ENCODE measurements around the gene WDR38. TPM values are rescaled to one million over a fixed set of nuclear protein-coding genes. Genes with fewer than 3 reads are reported as not detected.

WDR38 gene
- total and polyA plus RNA-seq, 2 of the 13 experiments (the other 11 are each of a cell fraction or from before 2014, with no cell fraction given), result not detected

GRCh38 chr9:124868511-124869465 is 15.5 kb downstream of the WDR38 start (continued):
- 0 out of 2 replicates have a peak, but pooled peaks have one; percentile 45 for TF ChIP-seq ZNF747 (CRISPR knock-in tag; IDR thresholded peaks at IDR 0.05; ENCODE audit: borderline replicate concordance)
- TF ChIP-seq, protein P1, sequence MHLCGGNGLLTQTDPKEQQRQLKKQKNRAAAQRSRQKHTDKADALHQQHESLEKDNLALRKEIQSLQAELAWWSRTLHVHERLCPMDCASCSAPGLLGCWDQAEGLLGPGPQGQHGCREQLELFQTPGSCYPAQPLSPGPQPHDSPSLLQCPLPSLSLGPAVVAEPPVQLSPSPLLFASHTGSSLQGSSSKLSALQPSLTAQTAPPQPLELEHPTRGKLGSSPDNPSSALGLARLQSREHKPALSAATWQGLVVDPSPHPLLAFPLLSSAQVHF (CRISPR knock-in tag; IDR thresholded peaks at IDR 0.05), result no peak; the same call in 1 of the 2 replicates
- TF ChIP-seq ZFX (CRISPR knock-in tag; IDR thresholded peaks at IDR 0.05; ENCODE audit: low read depth), result peak; percentile 83
- 0 out of 2 replicates have a peak, but pooled peaks have one; percentile 20 for TF ChIP-seq PLSCR1 (CRISPR knock-in tag; IDR thresholded peaks at IDR 0.05; ENCODE audit: borderline replicate concordance)
- no peak for TF ChIP-seq BRD4 (CRISPR knock-in tag; IDR thresholded peaks at IDR 0.05)
- TF ChIP-seq HNRNPK (IDR thresholded peaks at IDR 0.05; ENCODE audit: low read depth, low read length, poor library complexity, severe bottlenecking), result no peak
- peak; percentile 61 for TF ChIP-seq NR2C2 (CRISPR knock-in tag; IDR thresholded peaks at IDR 0.05; ENCODE audit: borderline replicate concordance)
- TF ChIP-seq, protein P2, sequence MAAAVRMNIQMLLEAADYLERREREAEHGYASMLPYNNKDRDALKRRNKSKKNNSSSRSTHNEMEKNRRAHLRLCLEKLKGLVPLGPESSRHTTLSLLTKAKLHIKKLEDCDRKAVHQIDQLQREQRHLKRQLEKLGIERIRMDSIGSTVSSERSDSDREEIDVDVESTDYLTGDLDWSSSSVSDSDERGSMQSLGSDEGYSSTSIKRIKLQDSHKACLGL (CRISPR knock-in tag; IDR thresholded peaks at IDR 0.05), result peak; percentile 84; the same call in 1 of the 2 replicates
- no peak for TF ChIP-seq ZKSCAN5 (CRISPR knock-in tag; IDR thresholded peaks at IDR 0.05)
- no peak for TF ChIP-seq FOXJ3 (CRISPR knock-in tag; IDR thresholded peaks at IDR 0.05; ENCODE audit: borderline replicate concordance)
- peak; percentile 42; the same call in 1 of the 2 replicates for TF ChIP-seq ARHGAP35 (CRISPR knock-in tag; IDR thresholded peaks at IDR 0.05; ENCODE audit: borderline replicate concordance)
- TF ChIP-seq CBX1 (IDR thresholded peaks at IDR 0.05; ENCODE audit: low read depth), result peak; percentile 18
- TF ChIP-seq ZNF670 (CRISPR knock-in tag; IDR thresholded peaks at IDR 0.05; ENCODE audit: borderline replicate concordance), result 0 out of 2 replicates have a peak, but pooled peaks have one; percentile 53
- no peak for TF ChIP-seq AGO1 (IDR thresholded peaks at IDR 0.05; ENCODE audit: low read depth, low read length, poor library complexity, severe bottlenecking)
- TF ChIP-seq ZNF264 (CRISPR knock-in tag; IDR thresholded peaks at IDR 0.05), result no peak
- no peak for TF ChIP-seq ARNT2 (CRISPR knock-in tag; IDR thresholded peaks at IDR 0.05; ENCODE audit: low read depth)
- TF ChIP-seq, protein P3, sequence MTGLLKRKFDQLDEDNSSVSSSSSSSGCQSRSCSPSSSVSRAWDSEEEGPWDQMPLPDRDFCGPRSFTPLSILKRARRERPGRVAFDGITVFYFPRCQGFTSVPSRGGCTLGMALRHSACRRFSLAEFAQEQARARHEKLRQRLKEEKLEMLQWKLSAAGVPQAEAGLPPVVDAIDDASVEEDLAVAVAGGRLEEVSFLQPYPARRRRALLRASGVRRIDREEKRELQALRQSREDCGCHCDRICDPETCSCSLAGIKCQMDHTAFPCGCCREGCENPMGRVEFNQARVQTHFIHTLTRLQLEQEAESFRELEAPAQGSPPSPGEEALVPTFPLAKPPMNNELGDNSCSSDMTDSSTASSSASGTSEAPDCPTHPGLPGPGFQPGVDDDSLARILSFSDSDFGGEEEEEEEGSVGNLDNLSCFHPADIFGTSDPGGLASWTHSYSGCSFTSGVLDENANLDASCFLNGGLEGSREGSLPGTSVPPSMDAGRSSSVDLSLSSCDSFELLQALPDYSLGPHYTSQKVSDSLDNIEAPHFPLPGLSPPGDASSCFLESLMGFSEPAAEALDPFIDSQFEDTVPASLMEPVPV (CRISPR knock-in tag; IDR thresholded peaks at IDR 0.05), result no peak; the same call in 1 of the 2 replicates
- peak; percentile 86 for TF ChIP-seq ARID4A (CRISPR knock-in tag; IDR thresholded peaks at IDR 0.05; ENCODE audit: borderline replicate concordance)
- TF ChIP-seq GFI1 (CRISPR knock-in tag; IDR thresholded peaks at IDR 0.05; ENCODE audit: borderline replicate concordance), result no peak
